ENCODE data around the gene CAMSAP3.
"Not testable (repeated sequence)": the region's sequence is repeated elsewhere in the genome, so short reads cannot be mapped to it uniquely, and the experiment has no call there.

CAMSAP3 gene

DNA sequence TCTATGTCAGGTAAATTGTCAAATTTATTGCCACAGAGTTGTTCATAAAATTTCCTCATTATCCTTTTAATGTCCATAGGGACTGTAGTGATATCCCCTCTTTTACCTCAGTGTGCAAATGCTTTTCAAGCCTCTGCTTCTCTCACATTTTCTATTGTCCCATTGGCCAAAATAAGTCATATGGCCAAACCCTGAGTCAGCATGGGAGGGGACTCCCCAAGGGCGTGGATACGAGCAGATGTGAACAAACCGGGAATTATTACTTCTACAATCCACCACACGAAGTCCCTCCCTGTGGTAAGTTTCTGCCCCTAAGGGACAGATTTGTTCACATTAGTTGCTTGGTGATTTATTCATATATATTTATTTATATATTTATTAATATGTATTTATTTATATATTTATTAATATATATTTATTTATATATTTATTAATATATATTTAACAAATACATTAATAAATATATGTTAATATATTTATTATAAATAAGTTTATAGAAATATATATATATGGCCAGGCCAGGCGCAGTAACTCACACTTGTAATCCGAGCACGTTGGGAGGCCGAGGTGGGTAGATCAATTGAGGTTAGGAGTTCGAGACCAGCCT is 20.1 kb upstream of the CAMSAP3 start:
- DNase-seq (ENCODE audit: low read depth in 2 of 2): no peak

- DNase-seq (ENCODE audit: low read depth in 2 of 2): not testable (repeated sequence)
These were observed 18.2 kb upstream of the CAMSAP3 start for GRCh38 chr19:7577422-7577821.

DNA sequence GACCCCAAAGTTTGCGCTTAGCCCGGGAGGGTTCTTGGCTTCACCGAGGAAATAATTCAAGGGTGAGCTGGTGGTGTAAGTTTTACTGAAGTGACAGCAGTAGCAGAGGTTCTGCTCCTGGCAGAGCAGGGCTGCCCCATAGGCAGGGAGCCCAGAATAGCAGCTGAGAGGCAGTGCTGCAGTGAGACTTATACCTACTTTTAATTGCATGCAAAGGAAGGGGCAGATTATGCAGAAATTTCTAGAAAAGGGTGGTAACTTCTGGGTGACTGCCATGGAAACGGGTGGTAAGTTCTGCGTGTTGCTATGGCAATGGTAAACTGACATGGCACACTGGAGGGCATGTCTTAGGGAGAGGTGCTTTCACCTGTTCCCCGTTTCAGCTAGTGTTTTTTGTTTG is 17.5 kb upstream of the CAMSAP3 start:
- no peak for DNase-seq (ENCODE audit: low read depth in 2 of 2)

DNA sequence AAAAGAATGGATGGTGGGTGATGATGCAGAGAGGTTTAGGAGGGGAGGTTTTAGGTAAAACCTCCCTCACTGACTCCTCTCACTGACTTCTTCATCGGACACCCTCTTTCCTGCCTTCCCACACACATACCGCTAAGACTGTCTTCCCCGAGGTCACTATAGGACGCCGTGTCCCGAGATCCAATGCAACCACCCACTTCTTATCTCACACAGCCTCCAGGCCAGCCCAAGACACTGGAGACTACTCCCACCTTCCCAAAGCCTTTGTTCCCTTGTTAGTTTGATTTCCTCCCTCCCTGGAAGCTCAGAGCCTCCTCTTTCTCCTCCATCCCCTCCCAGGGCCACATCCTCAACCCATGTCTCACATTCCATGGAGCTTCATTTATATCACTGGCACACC is 16.5 kb upstream of the CAMSAP3 start:
- no peak for DNase-seq (ENCODE audit: low read depth in 2 of 2)

DNA sequence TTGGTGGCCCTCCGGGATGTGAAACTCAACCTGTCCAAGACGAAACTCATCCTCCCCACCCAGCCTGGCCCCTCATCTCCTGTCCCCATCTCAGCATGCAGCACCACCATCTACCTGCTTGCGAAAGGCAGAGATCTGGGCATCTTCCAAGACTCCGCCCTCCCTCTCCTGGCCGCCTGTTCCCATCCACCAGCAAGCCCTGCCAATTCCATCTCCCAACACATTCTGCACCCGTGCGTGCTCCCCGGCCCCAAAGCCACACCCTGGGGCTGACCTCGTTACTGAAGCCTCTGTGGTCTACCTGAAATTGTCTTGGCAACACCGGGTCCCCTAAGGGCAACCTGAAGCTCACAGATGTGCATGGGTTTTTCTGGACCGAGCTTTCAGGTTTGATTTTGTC is 13.2 kb upstream of the CAMSAP3 start:
- DNase-seq (ENCODE audit: low read depth in 2 of 2): no peak

DNA sequence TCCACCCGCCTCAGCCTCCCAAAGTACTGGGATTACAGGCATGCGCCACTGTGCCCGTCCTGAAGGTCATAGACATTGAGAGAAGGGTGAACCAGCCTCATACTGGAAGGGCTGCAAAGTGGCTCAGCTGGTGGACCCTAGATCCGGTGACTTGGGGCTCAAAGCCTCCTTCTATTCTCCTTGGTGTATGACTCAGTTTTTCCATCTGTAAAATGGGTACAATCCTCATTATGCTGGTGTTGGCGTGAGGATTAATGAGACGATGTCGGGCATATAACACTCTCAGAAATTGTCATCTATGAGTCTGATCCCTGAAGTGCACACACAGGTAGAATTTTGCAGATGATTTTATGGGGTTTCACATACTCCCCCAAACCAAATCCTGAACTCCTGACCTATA is 5.8 kb upstream of the CAMSAP3 start:
- DNase-seq (ENCODE audit: low read depth in 2 of 2): no peak

DNA sequence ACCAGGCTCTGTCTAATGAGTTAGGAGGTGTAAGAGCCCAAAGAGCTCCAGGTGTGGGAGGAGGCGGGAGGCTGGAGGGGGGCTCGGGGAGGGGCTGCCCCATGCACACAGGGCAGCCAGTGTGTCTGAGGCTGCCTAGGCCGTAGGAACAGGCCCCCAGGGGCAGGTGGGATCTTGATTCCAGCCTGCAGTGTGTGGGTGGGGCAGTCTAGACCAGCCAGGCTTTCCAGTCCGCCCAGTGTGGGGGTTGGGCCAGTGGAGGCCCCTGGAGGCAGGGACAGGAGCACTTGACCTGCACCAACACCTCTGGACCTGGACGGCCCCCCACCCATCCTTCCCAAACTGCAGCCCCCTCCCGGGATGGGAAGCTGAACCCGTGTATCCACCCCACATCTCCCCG is 5.4 kb upstream of the CAMSAP3 start:
- no peak for DNase-seq (ENCODE audit: low read depth in 2 of 2)

DNA sequence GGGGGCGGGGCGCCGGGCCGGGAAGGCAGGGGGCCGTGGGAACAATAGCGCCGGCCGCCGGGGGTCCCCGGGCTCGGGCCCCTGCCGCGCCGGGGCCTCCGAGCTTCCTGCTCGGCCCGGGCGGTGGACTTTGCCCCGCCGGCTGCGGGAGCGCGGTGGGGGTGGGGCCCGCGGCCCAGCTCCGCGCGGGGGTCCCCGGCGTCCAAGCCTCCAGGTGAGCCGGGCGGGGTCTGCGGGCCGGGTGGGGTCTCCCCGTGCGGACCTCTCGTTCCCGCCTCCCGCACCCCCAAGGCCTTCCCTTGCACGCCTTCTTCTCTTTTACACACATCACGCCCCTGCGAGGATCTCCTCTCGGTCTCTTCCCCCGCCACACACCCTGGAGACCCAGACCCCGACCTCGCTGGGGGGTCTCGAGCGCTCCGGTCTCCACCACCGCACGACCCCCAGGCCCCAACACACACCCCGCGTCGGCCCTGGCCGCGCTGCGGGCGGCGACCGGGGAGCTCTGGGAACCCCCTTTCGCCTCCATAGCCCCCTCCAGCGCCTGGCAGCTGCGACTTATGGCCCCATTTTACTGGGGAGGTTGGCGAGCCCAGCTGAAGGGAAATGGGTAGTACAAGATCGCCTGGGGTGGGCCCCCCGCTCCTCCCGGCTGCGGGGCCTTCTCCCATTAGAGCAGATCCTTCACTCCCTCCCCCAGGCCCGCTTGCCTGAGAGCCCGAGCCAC is 711 bp downstream of the CAMSAP3 start:
- DNase-seq (ENCODE audit: low read depth in 2 of 2): no peak

- no peak for DNase-seq (ENCODE audit: low read depth in 2 of 2)
These were observed 2.0 kb downstream of the CAMSAP3 start for GRCh38 chr19:7597689-7598088.

DNA sequence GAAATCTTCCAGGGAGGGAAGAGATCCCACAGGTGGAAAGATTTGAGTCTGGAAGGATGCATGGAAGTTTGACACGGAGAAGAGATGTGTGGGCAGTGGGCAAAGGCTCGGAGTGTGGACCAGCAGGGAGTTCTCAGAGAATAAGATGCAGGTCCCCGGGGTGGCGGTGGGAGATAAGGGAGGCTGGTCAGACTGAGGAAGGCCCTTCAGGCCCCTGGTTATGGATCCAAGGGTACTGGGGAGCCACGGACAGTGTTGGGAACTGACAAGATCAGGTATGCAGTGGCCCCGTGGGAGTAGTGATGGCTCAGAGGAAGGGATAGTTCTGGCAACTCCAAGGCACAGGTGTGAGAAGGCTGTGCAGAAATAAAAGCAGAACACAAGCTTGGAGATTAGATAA is 2.5 kb downstream of the CAMSAP3 start:
- DNase-seq (ENCODE audit: low read depth in 2 of 2): no peak

GRCh38 chr19:7600721-7601120 is 5.1 kb downstream of the CAMSAP3 start:
- DNase-seq (ENCODE audit: low read depth in 2 of 2): no peak

GRCh38 chr19:7602240-7602934 is 6.7 kb downstream of the CAMSAP3 start:
- DNase-seq (ENCODE audit: low read depth in 2 of 2): no peak

DNA sequence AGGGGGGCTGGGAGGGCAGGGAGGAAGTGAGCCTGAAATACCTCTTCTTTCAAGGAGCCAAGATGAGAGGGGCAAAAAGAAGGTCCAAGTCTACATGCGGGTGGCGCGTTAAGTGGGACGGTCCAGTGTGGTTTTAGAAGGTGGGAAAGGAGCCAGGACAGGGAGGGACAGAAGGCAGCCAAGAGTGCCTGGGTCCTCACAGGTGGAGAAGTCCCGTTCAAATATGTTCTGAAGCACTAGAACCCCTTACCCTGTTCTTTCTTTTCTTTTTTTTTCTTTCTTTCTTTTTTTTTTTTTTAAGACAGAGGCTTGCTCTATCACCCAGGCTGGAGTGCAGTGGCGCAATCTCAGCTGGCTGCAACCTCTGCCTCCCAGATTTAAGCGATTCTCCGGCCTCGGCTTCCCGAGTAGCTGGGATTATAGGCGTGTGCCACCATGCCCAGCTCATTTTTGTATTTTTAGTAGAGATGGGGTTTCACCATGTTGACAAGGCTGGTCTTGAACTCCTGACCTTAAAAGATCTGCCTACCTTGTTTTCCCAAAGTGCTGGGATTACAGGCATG is 7.4 kb downstream of the CAMSAP3 start:
- DNase-seq (ENCODE audit: low read depth in 2 of 2): no peak

DNA sequence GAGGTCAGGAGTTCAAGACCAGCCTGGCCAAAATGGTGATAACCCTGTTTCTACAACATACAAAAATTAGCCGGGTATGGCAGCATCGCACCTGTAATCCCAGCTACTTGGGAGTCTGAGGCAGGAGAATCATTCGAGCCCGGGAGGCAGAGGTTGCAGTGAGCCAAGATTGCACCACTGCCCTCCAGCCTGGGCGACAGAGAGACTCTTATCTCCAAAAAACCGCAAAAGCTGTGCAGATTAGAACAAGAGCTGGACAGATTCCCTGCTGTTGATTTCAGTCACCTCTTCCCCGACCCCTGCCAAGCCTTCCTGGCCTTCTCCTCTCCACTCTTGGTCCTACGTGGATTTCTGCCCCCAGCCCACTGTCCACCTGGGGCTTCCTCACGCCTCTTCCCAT is 8.3 kb downstream of the CAMSAP3 start:
- no peak for DNase-seq (ENCODE audit: low read depth in 2 of 2)

- no peak for DNase-seq (ENCODE audit: low read depth in 2 of 2)
These were observed 10.0 kb downstream of the CAMSAP3 start for GRCh38 chr19:7605490-7606222.

GRCh38 chr19:7606289-7606688 is 10.6 kb downstream of the CAMSAP3 start:
- DNase-seq (ENCODE audit: low read depth in 2 of 2): no peak

DNA sequence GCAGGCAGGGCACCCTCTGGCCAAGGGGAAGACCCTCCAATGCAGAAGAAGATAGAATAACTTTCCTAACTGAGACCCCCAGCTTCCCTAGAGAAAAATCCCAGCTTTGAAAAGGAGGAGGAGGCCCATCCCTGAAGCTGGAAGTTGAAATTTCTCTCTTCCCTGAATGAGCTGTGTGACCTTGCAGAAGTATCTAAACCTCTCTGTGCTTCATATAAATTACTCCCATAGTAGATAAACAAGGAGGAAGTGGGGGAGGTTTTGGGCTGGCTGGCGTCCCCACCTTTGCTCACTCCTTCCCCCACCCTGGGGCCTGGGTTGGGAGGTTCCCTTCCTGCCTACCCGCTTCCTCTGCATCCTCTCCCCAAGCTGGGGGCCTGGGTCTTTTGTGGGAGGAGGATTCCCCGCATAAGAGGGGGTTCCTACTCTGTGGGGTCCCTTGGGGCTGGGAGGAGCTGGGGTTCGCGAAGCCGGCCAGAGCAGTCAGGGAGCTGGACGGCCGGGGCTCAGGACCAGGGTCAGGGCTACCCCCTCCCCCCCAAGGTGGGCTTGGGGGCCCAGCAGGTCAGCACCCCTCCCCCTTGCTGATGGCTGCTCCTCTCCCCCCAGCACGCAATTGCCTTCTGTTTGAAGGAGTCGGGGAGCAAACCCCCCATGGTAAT is 11.7 kb downstream of the CAMSAP3 start:
- DNase-seq (ENCODE audit: low read depth in 2 of 2): no peak

DNA sequence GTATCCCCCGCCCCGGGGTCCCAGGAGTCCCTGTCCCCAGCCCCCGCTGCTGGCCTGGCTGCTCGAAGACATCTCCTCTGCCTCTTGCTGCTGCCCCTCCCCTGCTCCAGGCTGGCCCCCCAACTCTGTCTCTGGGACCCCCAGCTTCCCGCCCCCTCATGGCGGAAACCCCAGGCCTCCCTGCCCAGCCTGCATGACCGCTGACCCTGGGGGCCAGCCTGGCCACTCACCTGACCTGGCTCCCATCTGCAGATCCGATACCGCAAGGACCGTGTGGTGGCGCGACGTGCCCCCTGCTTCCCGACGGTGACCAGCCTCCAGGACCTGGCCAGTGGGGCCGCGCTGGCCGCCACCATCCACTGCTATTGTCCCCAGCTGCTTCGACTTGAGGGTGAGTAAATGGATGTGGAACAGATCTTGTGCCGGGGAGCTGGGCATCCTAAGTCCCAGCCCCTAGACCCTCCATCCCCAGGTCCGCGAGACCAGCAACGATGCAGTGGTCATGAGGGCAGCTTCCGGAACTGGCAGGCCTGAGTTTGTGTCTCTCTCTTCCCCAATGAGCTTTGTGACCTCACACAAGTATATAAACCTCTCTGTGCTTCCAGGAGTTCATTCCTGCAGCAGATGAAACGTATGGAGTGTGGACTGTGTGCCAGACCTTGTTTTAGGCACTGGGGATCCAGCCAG is 12.4 kb downstream of the CAMSAP3 start:
- DNase-seq (ENCODE audit: low read depth in 2 of 2): no peak

GRCh38 chr19:7610491-7611240 is 15.0 kb downstream of the CAMSAP3 start:
- no peak for DNase-seq (ENCODE audit: low read depth in 2 of 2)

DNA sequence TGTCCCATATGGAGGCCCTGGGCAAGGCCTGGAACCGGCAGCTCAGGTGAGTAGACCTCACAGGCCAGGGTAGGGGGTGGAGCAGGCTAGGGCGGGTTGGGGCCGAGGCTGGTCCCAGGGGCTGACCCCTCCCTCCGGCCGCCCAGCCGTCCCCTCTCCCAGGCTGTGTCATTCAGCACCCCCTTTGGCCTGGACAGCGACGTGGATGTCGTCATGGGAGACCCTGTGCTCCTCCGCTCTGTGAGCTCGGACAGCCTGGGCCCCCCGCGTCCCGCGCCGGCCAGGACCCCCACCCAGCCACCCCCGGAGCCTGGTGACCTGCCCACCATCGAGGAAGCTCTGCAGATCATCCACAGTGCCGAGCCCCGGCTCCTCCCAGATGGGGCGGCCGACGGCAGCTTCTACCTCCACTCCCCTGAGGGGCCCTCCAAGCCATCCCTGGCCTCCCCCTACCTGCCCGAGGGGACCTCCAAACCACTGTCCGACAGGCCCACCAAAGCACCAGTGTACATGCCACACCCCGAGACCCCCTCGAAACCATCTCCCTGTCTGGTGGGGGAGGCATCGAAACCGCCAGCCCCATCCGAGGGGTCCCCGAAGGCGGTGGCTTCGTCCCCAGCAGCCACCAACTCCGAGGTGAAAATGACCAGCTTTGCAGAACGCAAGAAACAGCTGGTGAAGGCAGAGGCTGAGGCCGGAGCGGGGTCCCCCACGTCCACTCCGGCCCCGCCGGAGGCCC is 16.0 kb downstream of the CAMSAP3 start:
- DNase-seq (ENCODE audit: low read depth in 2 of 2): no peak

Measured in stimulated activated CD8-positive, alpha-beta memory T cell treated with anti-CD3 and anti-CD28 coated beads, Interleukin-7, amount 100 ng/mL, for 1 hour (primary cell).